Hindlimb muscle (tissue), 1 donor: ENCODE results near the gene ZDHHC8. TPM values are rescaled to one million over a fixed set of nuclear protein-coding genes. Genes with fewer than 3 reads are reported as not detected.
A peak's percentile ranks its signal among the peaks of the same experiment; 100 is the strongest.
"Not testable (repeated sequence)": the region's sequence is repeated elsewhere in the genome, so short reads cannot be mapped to it uniquely, and the experiment has no call there.

Experiments
- DNase-seq: peaks from one replicate; pipeline ENCODE4 v3.0.0-alpha.2; 2013
- polyA plus RNA-seq: library from polyadenylated mRNA; unstranded; fragments of 120-200 nt; gene quantifications from one replicate; pipeline ENCODE4 v1.2.1, GENCODE V29; 2013; ENCODE audit not compliant: insufficient read length

ZDHHC8 gene
- polyA plus RNA-seq, 1 donor: 48.7 TPM

- DNase-seq: no peak
These were observed 13.7 kb downstream of the ZDHHC8 start for GRCh38 chr22:20145206-20145831.

DNA sequence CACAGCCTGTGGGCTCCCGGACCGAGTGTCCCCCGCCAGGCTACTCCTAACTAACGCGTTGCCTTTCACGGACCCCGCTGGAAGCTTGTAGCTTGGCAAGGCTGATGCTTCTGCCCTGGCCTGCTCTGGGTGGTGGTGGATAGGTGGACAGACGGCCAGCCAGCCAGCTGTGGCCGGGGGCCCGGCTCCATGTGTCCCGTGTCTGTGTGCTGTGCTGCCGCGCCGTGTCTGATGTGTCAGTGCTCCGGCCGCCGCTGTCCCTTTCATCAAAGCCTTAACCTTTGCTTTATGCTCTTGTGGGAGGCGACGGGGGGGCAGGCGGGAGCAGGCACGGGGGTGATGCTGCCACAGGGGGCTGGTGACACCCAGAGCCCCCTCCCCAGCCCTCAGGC, 14.2 kb downstream of the ZDHHC8 start:
- no peak for DNase-seq

- DNase-seq: no peak
These were observed 15.2 kb downstream of the ZDHHC8 start for GRCh38 chr22:20146777-20147176.

GRCh38 chr22:20147237-20147988, 15.8 kb downstream of the ZDHHC8 start:
- DNase-seq: no peak

- DNase-seq: no peak
These were observed 16.8 kb downstream of the ZDHHC8 start for GRCh38 chr22:20148414-20148813.

- DNase-seq: no peak
These were observed 17.9 kb downstream of the ZDHHC8 start for GRCh38 chr22:20149257-20150250.

DNA sequence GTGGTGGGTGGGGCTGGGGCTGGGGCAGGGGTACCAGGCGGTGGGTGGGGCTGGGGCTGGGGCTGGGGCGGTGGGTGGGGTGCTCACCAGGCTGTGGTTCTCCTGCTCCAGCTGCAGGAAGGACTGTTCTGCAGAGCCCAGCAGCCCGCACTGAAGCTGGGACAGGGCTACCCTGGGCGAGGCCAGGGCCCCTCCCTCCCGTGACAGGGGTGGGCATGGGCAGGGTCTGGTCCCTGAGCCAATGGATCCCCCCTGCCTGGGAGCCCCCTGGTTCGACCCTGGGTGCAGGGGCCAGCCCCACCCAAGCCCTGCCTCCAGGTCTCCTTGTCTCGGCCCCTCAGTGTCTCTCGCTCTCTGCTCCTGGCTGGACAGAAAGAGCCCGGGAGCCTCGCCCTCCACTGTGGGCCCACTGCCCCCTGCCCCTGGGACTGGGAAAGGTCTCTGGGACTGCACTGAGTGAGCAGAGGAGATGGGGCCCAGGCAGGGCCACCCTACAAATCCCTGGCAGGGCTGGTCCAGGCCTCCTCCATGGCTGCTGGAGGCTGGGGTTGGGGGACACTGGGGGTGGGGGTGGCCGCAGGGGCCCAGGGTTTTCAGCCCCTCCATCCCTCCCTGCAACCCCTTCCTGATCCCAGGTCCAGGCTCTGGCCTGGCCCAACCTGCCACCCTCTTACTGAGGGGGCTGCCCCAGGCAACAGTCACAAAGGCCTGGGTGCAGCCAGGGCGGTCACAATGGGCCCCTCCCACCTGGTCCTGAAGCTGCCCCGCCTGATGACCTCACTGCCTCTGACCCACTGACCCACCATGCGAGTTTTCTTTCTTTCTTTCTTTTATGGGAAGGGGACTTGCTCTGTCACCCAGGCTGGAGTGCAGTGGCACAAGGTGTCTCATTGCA, 19.0 kb downstream of the ZDHHC8 start, which contains the start of gene CCDC188:
TSS of gene CCDC188 (minus strand) at position 675 of the 895 bp plus-strand sequence. CDS start at position 606, 69 bp downstream.
- DNase-seq: no peak

DNA sequence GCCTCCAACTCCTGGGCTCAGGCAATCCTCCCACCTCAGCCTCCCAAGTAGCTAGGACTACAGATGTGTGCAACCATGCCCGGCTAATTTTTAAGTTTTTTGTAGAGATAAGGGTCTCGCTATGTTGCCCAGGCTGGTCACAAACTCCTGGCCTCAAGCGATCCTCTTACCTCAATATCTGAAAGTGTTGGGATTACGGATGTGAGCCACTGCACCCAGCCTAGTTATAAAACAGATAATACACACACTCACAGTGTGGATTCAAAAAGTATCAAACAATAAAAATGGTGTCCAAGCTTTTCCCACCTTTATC, 19.6 kb downstream of the ZDHHC8 start:
- DNase-seq: no peak

- DNase-seq: no peak
These were observed 20.9 kb downstream of the ZDHHC8 start for GRCh38 chr22:20152464-20152890.

- DNase-seq: no peak
These were observed 22.3 kb downstream of the ZDHHC8 start for GRCh38 chr22:20153945-20154344.

DNA sequence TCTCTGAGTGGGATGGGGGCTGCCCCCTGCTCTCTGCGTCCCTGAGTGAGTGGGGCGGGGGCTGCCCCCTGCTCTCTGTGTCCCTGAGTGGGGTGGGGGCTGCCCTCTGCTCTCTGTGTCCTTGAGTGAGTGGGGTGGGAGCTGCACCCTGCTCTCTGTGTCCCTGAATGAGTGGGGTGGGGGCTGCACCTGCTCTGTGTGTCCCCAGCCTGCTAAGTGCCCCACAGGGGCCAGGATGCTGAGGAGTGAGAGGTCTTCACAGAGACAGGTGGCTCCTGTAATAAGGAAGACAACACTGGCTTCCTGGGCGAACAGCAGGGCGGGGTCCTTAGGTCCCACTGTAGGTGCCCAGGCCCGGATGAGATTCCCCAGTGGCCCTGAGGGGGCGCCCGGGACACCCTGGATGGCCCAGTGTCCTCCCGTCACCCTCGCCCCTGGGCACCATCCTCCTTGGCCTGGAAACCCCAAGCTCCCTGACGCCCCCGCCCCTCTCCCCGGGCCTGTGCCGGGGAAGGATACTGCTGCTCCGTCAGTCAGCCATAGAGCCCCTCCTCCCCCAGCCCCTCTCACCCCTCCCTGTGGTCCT, 23.1 kb downstream of the ZDHHC8 start:
- no peak for DNase-seq

- peak; percentile 38 for DNase-seq
These were observed 23.9 kb downstream of the ZDHHC8 start for GRCh38 chr22:20155330-20156041.

DNA sequence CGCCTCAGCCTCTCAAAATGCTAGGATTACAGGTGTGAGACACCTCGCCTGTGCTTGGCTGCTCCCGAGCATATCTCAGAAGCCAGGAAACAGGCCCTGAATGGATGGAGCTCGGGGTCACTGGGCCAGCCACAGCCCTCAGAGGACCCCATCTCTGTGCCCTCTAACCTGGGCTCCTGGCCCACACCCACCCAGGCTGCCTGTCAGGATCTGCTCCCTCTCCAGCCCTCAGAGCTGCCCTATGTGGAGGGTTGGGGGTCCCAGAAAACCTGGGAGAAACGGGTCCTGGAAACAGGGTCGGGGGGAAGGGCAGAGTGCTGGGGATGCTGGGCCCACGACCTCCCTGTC, 24.4 kb downstream of the ZDHHC8 start:
- DNase-seq: no peak

- DNase-seq: peak; percentile 82
These were observed 25.2 kb downstream of the ZDHHC8 start for GRCh38 chr22:20156611-20157429.

- no peak for DNase-seq
These were observed 26.0 kb downstream of the ZDHHC8 start for GRCh38 chr22:20157430-20158183.

DNA sequence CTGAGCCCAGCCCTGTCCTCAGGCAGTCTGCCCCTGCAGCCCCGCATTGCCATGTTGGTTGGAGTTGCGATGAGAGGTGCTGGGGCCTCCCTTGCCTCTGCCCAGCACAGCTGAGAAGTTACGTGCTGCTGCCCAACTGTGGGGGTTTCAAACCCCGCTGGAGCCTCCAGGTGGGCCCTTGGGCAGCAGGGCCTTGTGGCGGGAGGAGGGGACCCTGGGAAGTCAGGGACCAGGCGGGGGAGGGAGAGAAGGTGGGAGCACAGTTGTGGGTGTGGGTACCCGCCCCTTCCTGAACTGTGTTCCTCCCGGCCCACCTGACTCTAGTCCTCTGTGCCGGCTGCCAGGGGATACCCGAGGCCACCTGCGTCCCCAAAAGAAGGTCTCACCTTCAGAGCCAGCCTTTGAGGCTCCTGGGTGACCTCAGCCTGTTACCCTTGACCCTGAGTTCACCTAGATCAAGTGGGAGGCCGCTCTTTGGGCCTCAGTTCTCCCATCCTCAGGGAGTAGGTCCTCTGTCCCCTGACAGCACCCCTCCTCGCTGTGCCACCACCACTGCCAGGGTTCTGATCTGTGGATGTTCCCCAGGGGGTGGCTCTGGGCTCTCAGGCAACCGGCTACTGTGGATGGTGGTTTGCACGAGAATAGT, 26.9 kb downstream of the ZDHHC8 start:
- DNase-seq: no peak

DNA sequence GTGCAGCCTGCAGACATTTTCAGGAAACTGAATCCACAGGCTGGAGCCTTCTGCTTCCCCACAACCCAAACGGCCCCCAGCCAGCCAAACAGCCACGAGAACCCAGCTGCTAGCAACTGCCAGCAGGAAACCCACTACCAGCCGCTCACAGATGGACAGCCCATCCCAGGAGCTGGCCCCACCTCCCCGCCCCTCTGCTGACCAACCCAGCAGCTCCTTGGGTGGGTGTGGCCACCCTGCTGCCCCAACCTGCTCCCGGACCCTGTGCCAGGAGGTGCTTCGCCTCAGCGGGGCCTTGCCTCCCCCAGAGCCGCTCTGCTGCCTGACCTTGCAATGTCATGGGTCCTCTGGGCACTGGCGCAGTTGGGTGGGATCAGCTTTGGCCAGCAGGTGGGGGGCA, 27.5 kb downstream of the ZDHHC8 start:
- no peak for DNase-seq

DNA sequence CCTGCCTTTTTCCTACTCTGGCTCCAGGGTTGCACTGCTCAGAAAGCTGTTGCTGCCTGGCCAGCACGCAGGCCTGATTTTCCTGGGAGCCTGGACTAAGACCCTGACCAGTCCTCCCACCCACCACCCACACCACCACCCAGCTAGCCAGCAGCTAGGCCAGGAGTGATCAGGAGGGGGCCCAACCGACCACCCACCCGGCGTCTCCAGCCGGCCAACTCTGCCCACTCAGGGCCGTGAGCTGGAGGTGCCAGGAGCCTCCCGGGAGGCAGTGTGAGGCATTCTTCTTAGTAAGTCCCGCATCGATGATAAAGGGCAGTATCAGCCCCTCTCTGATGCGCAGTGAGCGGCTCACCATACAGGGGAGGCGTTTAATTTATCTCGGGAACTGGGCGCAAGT, 27.9 kb downstream of the ZDHHC8 start:
- DNase-seq: not testable (repeated sequence)

- DNase-seq: no peak
These were observed 28.4 kb downstream of the ZDHHC8 start for GRCh38 chr22:20160041-20160440.
